HEK293 (cell line): Measurements from ENCODE around the gene KRTAP12-1.

Source experiments
- CTCF ChIA-PET: fragments of 350-600 bp; formaldehyde crosslinking; extraction: SDS; loops from one replicate; lab custom pipeline; 2021; ENCODE audit warnings: antibody characterized with exemption; lab: Yijun Ruan, JAX
- POLR2A ChIA-PET: fragments of 300-600 bp; formaldehyde crosslinking; extraction: SDS; loops from one replicate; lab custom pipeline; 2020; ENCODE audit warnings: antibody characterized with exemption, inconsistent platforms; lab: Yijun Ruan, JAX
- H3K27ac ChIP-seq: fragments of 200-500 bp; sonication (Bioruptor generic); 2 replicates; pipeline ENCODE4 v1.5.1; 2014; ENCODE audit warnings: low read depth, low read length, control low read depth, inconsistent platforms; ENCODE audit errors: extremely low read depth
- H3K36me3 ChIP-seq, 2 experiments: fragments of 200-500 bp in 1 of 2; sonication (Bioruptor generic) in 1 of 2; 1 replicate in 1 of 2; 2 replicates in 1 of 2; pipeline ENCODE4 v1.5.1; 2014 to 2017; ENCODE audit warnings: inconsistent platforms in 2 of 2, low read length in 2 of 2; ENCODE audit not compliant: control insufficient read depth in 2 of 2, insufficient read depth in 1 of 2
- H3K4me1 ChIP-seq: fragments of 200-500 bp; sonication (Bioruptor generic); 2 replicates; pipeline ENCODE4 v1.5.1; 2014; ENCODE audit warnings: mild to moderate bottlenecking, low read length, inconsistent platforms; ENCODE audit not compliant: control insufficient read depth, insufficient read depth
- H3K4me3 ChIP-seq: 2 replicates; pipeline ENCODE4 v1.5.1; 2011; ENCODE audit warnings: low read depth, mild to moderate bottlenecking, control low read depth, low read length, moderate library complexity
- H3K9me3 ChIP-seq: fragments of 200-500 bp; sonication (Bioruptor generic); 2 replicates; pipeline ENCODE4 v1.5.1; 2014; ENCODE audit warnings: low read depth, low read length, inconsistent platforms; ENCODE audit not compliant: control insufficient read depth, insufficient read depth
- FEZF1 ChIP-seq: fragments of 450-650 bp; formaldehyde crosslinking; IDR thresholded peaks from 2 replicates; pipeline ENCODE4 v1.5.1; 2016; ENCODE audit warnings: missing biosample characterization, missing genetic modification characterization
- GLI2 ChIP-seq: fragments of 450-650 bp; formaldehyde crosslinking; IDR thresholded peaks from 2 replicates; pipeline ENCODE4; 2017; ENCODE audit warnings: missing biosample characterization, missing genetic modification characterization, low read depth, borderline replicate concordance
- MZF1 ChIP-seq: fragments of 450-650 bp; formaldehyde crosslinking; IDR thresholded peaks from 2 replicates; pipeline ENCODE4 v1.5.1; 2017; ENCODE audit warnings: missing biosample characterization, missing genetic modification characterization, borderline replicate concordance
- PBX3 ChIP-seq: sonication (generic); formaldehyde crosslinking; IDR thresholded peaks from 2 replicates; pipeline ENCODE4 v1.8.1; 2022; ENCODE audit warnings: mild to moderate bottlenecking, moderate library complexity, missing genetic modification reagents
- PRDM2 ChIP-seq: fragments of 450-650 bp; formaldehyde crosslinking; IDR thresholded peaks from 2 replicates; pipeline ENCODE4 v1.5.1; 2016; ENCODE audit warnings: missing biosample characterization, missing genetic modification characterization, borderline replicate concordance
- TRIM28 ChIP-seq: IDR thresholded peaks from 2 replicates; pipeline ENCODE4 v1.6.1; 2011; ENCODE audit warnings: low read length, control low read depth, borderline replicate concordance
- ZBTB17 ChIP-seq: fragments of 450-650 bp; formaldehyde crosslinking; IDR thresholded peaks from 2 replicates; pipeline ENCODE4 v1.5.1; 2016; ENCODE audit warnings: missing biosample characterization, missing genetic modification characterization
- ZIC2 ChIP-seq: fragments of 450-650 bp; formaldehyde crosslinking; IDR thresholded peaks from 2 replicates; pipeline ENCODE4 v1.5.1; 2016; ENCODE audit warnings: missing biosample characterization, missing genetic modification characterization
- ZNF138 ChIP-seq: fragments of 450-650 bp; formaldehyde crosslinking; IDR thresholded peaks from 2 replicates; pipeline ENCODE4 v1.5.1; 2016; ENCODE audit warnings: missing biosample characterization, missing genetic modification characterization, borderline replicate concordance
- ZNF146 ChIP-seq: fragments of 450-650 bp; formaldehyde crosslinking; IDR thresholded peaks from 2 replicates; pipeline ENCODE4 v1.5.1; 2016; ENCODE audit warnings: missing biosample characterization, missing genetic modification characterization
- ZNF155 ChIP-seq: fragments of 450-650 bp; formaldehyde crosslinking; IDR thresholded peaks from 2 replicates; pipeline ENCODE4 v1.5.1; 2016; ENCODE audit warnings: missing biosample characterization, missing genetic modification characterization
- ZNF248 ChIP-seq: fragments of 450-650 bp; formaldehyde crosslinking; IDR thresholded peaks from 2 replicates; pipeline ENCODE4 v1.5.1; 2017; ENCODE audit warnings: missing biosample characterization, missing genetic modification characterization
- ZNF302 ChIP-seq: fragments of 450-650 bp; formaldehyde crosslinking; IDR thresholded peaks from 2 replicates; pipeline ENCODE4 v1.5.1; 2016; ENCODE audit warnings: missing biosample characterization, missing genetic modification characterization, low read depth
- ZNF610 ChIP-seq: fragments of 450-650 bp; formaldehyde crosslinking; IDR thresholded peaks from 2 replicates; pipeline ENCODE4 v1.5.1; 2016; ENCODE audit warnings: missing biosample characterization, missing genetic modification characterization, borderline replicate concordance
- ZNF654 ChIP-seq: fragments of 450-650 bp; formaldehyde crosslinking; IDR thresholded peaks from 2 replicates; pipeline ENCODE4 v1.5.1; 2016; ENCODE audit warnings: low read depth, missing biosample characterization, missing genetic modification characterization
- ZNF747 ChIP-seq: fragments of 450-650 bp; formaldehyde crosslinking; IDR thresholded peaks from 2 replicates; pipeline ENCODE4 v1.5.1; 2016; ENCODE audit warnings: missing biosample characterization, missing genetic modification characterization
- ZNF843 ChIP-seq: fragments of 450-650 bp; formaldehyde crosslinking; IDR thresholded peaks from 2 replicates; pipeline ENCODE4 v1.5.1; 2016; ENCODE audit warnings: missing biosample characterization, missing genetic modification characterization
- ZSCAN18 ChIP-seq: fragments of 450-650 bp; formaldehyde crosslinking; IDR thresholded peaks from 2 replicates; pipeline ENCODE4 v1.5.1; 2016; ENCODE audit warnings: missing biosample characterization, missing genetic modification characterization

KRTAP12-1 gene

GRCh38 chr21:44667612-44668011 lies 14.4 kb downstream of the KRTAP12-1 start:
- POLR2A ChIA-PET = no interaction called here
- Histone ChIP-seq H3K9me3 (no peaks in the 10 kb centered on the region; the same call in 1 of the 2 replicates), H3K27ac (no peak overlapping the region), H3K4me1 (no peaks in the 10 kb centered on the region), H3K36me3 (no peaks in the 10 kb centered on the region), H3K4me3 (no peak overlapping the region)
- TF ChIP-seq ZNF654 (tag by site-specific recombination) (no peak), ZNF248 (tag by site-specific recombination) (no peak), PBX3 (CRISPR knock-in tag) (no peak), ZIC2 (tag by site-specific recombination) (no peak), ZNF155 (tag by site-specific recombination) (no peak), ZNF747 (no peak), GLI2 (tag by site-specific recombination) (no peak), PRDM2 (tag by site-specific recombination) (no peak), ZNF138 (no peak), TRIM28 (no peak), ZNF146 (tag by site-specific recombination) (no peak), ZNF843 (tag by site-specific recombination) (no peak), MZF1 (tag by site-specific recombination) (no peak), ZNF302 (no peak)
- CTCF ChIA-PET = no interaction called here

GRCh38 chr21:44666401-44667320 lies 15.3 kb downstream of the KRTAP12-1 start, which contains the start of gene KRTAP12-2:
KRTAP12-2 (minus strand) TSS chr21:44666927; CDS start chr21:44666886, 41 bp downstream.
- no peak within 1 kb of the TSS for H3K27ac ChIP-seq
- no peak for TF ChIP-seq ZNF610 (tag by site-specific recombination)
- TF ChIP-seq PRDM2 (tag by site-specific recombination) = no peak
- TF ChIP-seq ZSCAN18 (tag by site-specific recombination) = no peak
- TF ChIP-seq FEZF1 = no peak
- no peak for TF ChIP-seq ZNF747
- TF ChIP-seq ZBTB17 (tag by site-specific recombination) = no peak

More at GRCh38 chr21:44666401-44667320, 15.3 kb downstream of the KRTAP12-1 start, which contains the start of gene KRTAP12-2:
- ChIA-PET CTCF (no interaction called here), POLR2A (no interaction called here)
- Histone ChIP-seq H3K36me3 (no peaks in the 10 kb centered on the region), H3K9me3 (no peaks in the 10 kb centered on the region; the same call in 1 of the 2 replicates), H3K4me3 (no peak within 1 kb of the TSS), H3K4me1 (no peaks in the 10 kb centered on the region)
